K562 (cell line): ENCODE measurements around the gene ALDH16A1. TPM values are rescaled to one million over a fixed set of nuclear protein-coding genes. Genes with fewer than 3 reads are reported as not detected.

Experiments used
- ATAC-seq: fragments of 200-7000 bp; cut with Tn5 transposase; 3 replicates; pipeline ENCODE4 v1.9.1; 2020; ENCODE audit warnings: moderate library complexity
- BruUV-seq: library from RNA; stranded (reverse); fragments of 400-500 nt; replicated peaks from 2 replicates; lab custom pipeline; 2021; lab: Mats Ljungman, UMichigan
- CTCF ChIA-PET: fragments of 300-600 bp; formaldehyde crosslinking; extraction: SDS; loops from one replicate; lab custom pipeline; 2021; ENCODE audit warnings: low intra/inter-chr PET ratio; lab: Yijun Ruan, JAX
- POLR2A ChIA-PET: fragments of 300-600, 350-650 bp; sonication (Branson Sonifier 250); formaldehyde crosslinking; extraction: SDS; loops from one replicate; lab custom pipeline; 2021; ENCODE audit warnings: antibody characterized with exemption, inconsistent platforms; lab: Yijun Ruan, JAX
- DNase-seq, 4 experiments: peaks; one replicate each; pipeline versions ENCODE4 v3.0.0 to v3.0.0-alpha.2; 2011 to 2018; ENCODE audit warnings: low spot score in 3 of 4, mixed read lengths in 3 of 4; ENCODE audit errors: extremely low read depth in 1 of 4
- FAIRE-seq: peaks from 2 replicates; lab custom pipeline; 2011; peaks lifted over from hg19 to GRCh38; lab: Jason Lieb, UNC
- H2AFZ ChIP-seq: 2 replicates; pipeline ENCODE4 v1.6.0; 2011; ENCODE audit warnings: low read depth, low read length, control low read depth, inconsistent platforms
- H3K27ac ChIP-seq: fragments of 200-600 bp; 3 replicates; pipeline ENCODE4 v1.8.0; 2011; ENCODE audit warnings: low read depth, mild to moderate bottlenecking, control low read depth, inconsistent platforms, low read length, moderate library complexity, mixed read lengths; ENCODE audit errors: extremely low read depth
- H3K27me3 ChIP-seq, 2 experiments: fragments of 300-600 bp in 1 of 2; 2 replicates in 1 of 2; 3 replicates in 1 of 2; pipeline versions ENCODE4 v1.6.0 to v1.8.0; 2011; ENCODE audit warnings: inconsistent platforms in 2 of 2, low read length in 2 of 2, mild to moderate bottlenecking in 1 of 2, mixed read lengths in 1 of 2, moderate library complexity in 1 of 2; ENCODE audit not compliant: control insufficient read depth in 2 of 2, insufficient read depth in 2 of 2
- H3K36me3 ChIP-seq: fragments of 300-600 bp; 3 replicates; pipeline ENCODE4 v1.8.0; 2011; ENCODE audit warnings: mild to moderate bottlenecking, low read length, inconsistent platforms; ENCODE audit not compliant: control insufficient read depth, insufficient read depth
- H3K4me1 ChIP-seq, 2 experiments: fragments of 200-600 bp in 1 of 2; replicated peaks in 1 of 2; 2 replicates in 1 of 2; 3 replicates in 1 of 2; pipeline versions ENCODE4 v1.5.1 to v1.8.0; 2011; ENCODE audit warnings: inconsistent platforms in 2 of 2, low read length in 2 of 2, mild to moderate bottlenecking in 1 of 2, mixed read lengths in 1 of 2, moderate library complexity in 1 of 2; ENCODE audit not compliant: control insufficient read depth in 2 of 2, insufficient read depth in 2 of 2
- H3K4me2 ChIP-seq: 2 replicates; pipeline ENCODE4 v1.6.1; 2011; ENCODE audit warnings: low read length, control low read depth, inconsistent platforms, mixed read lengths; ENCODE audit not compliant: insufficient read depth
- H3K4me3 ChIP-seq: fragments of 200-600 bp; sonication (generic), shearing (Covaris generic); 2 replicates; pipeline ENCODE4 v1.5.1; 2016; ENCODE audit warnings: control low read depth, inconsistent platforms
- H3K79me2 ChIP-seq: fragments of 200-600 bp; 3 replicates; pipeline ENCODE4 v1.8.0; 2011; ENCODE audit warnings: low read length, inconsistent platforms; ENCODE audit not compliant: control insufficient read depth, insufficient read depth
- H3K9ac ChIP-seq, 2 experiments: 2 replicates each; pipeline versions ENCODE4 v1.6.0 to v1.6.1; 2011; ENCODE audit warnings: low read depth in 2 of 2, low read length in 2 of 2, control low read depth in 1 of 2, inconsistent platforms in 1 of 2, mild to moderate bottlenecking in 1 of 2, mixed read lengths in 1 of 2; ENCODE audit not compliant: insufficient read depth in 1 of 2
- H3K9me1 ChIP-seq: one replicate; pipeline ENCODE4 v1.6.0; 2011; ENCODE audit warnings: inconsistent platforms, mild to moderate bottlenecking, low read length, moderate library complexity; ENCODE audit not compliant: control insufficient read depth, insufficient read depth
- H3K9me3 ChIP-seq: replicated peaks from 2 replicates; pipeline ENCODE4 v1.5.1; 2011; ENCODE audit warnings: low read depth, low read length, inconsistent platforms; ENCODE audit not compliant: control insufficient read depth, insufficient read depth
- H4K20me1 ChIP-seq: replicated peaks from 2 replicates; pipeline ENCODE4 v1.6.1; 2011; ENCODE audit warnings: low read length, inconsistent platforms, mixed read lengths; ENCODE audit not compliant: control insufficient read depth, insufficient read depth
- EP400 ChIP-seq: fragments of 450-650 bp; IDR thresholded peaks from 2 replicates; pipeline ENCODE4 v1.6.1; 2017; ENCODE audit warnings: antibody characterized with exemption, mild to moderate bottlenecking, moderate library complexity
- FOXP4 ChIP-seq: sonication (generic); formaldehyde crosslinking; IDR thresholded peaks from 2 replicates; pipeline ENCODE4 v1.8.0; 2022; ENCODE audit warnings: mild to moderate bottlenecking, missing genetic modification reagents, borderline replicate concordance
- RBM14 ChIP-seq: fragments of 200-400 bp; formaldehyde crosslinking; IDR thresholded peaks from 2 replicates; pipeline ENCODE4 v1.6.1; 2018; ENCODE audit warnings: low read depth, mild to moderate bottlenecking, low read length, moderate library complexity, borderline replicate concordance; ENCODE audit not compliant: insufficient read depth
- XRCC3 ChIP-seq: fragments of 450-650 bp; IDR thresholded peaks from 2 replicates; pipeline ENCODE4 v1.6.1; 2017; ENCODE audit warnings: mild to moderate bottlenecking, moderate library complexity
- ZBTB33 ChIP-seq: sonication (generic); formaldehyde crosslinking; IDR thresholded peaks from 2 replicates; pipeline ENCODE4 v1.8.1; 2023; ENCODE audit warnings: mild to moderate bottlenecking, missing genetic modification reagents
- WGBS: fragments of 100-300 bp; shearing (Covaris generic); methylation state at CpG from one replicate; pipeline ENCODE4 v1.1.6; 2016; ENCODE audit warnings: low coverage, mixed read lengths; ENCODE audit not compliant: insufficient coverage; ENCODE audit errors: missing lambda C conversion rate; 5-methylcytosine and 5-hydroxymethylcytosine counted together
- in situ Hi-C: fragments of 300-500 bp; cut with MboI; formaldehyde crosslinking; loops from 4 replicates; pipeline ENCODE4 v1.15.0; 2018; ENCODE audit warnings: inconsistent platforms, mixed read lengths
- intact Hi-C: fragments of 100-400 bp; cut with micrococcal nuclease; formaldehyde crosslinking; loops from 2 replicates; pipeline ENCODE4 v1.14.2; 2022
- polyA plus RNA-seq, 8 experiments: library from polyadenylated mRNA; depleted of rRNA in 4 of 8; stranded (reverse) in 5 of 8; unstranded in 3 of 8; fragments of >200 nt; fragmentation: Nextera tagmentation in 2 of 8; fragmentation: Illumina TruSeq in 1 of 8; extraction: Ambion mirVana in 2 of 8; extraction: Trizol in 1 of 8; gene quantifications; 2 replicates each; pipeline versions ENCODE4 v1.2.1 to v1.2.3, GENCODE V29; 2011 to 2014; ENCODE audit warnings: inconsistent platforms in 1 of 8, missing spikeins in 1 of 8
- total RNA-seq, 7 experiments: library from RNA; depleted of rRNA in 6 of 7; stranded (reverse); fragments of >200 nt in 6 of 7; fragmentation: Illumina TruSeq in 2 of 7; extraction: Trizol in 2 of 7; gene quantifications; 2 replicates each; pipeline versions ENCODE4 v1.2.1 to v1.2.3, GENCODE V29; 2011 to 2021; ENCODE audit warnings: low replicate concordance in 1 of 7

The ALDH16A1 gene
- total and polyA plus RNA-seq, 9 of the 15 experiments (the other 6 are each of a cell fraction or from before 2014, with no cell fraction given), result 2.2 to 52.2 (median 7.6) TPM

GRCh38 chr19:49432141-49433073, 20.6 kb upstream of the ALDH16A1 start:
- no peak for ATAC-seq

More at GRCh38 chr19:49432141-49433073, 20.6 kb upstream of the ALDH16A1 start:
- Histone ChIP-seq H3K4me2 (no peak overlapping the region), H4K20me1 (no peaks in the 10 kb centered on the region), H3K4me1 (peaks cover 37 to 78% of the 10 kb centered on the region in 2 experiments), H3K36me3 (no peaks in the 10 kb centered on the region; the same call in 2 of the 3 replicates), H3K9me1 (no peaks in the 10 kb centered on the region), H3K27ac (no peak overlapping the region), H3K9ac (no peak overlapping the region), H3K4me3 (no peak overlapping the region), H2AFZ (no peak overlapping the region), H3K79me2 (peaks cover 9% of the 10 kb centered on the region), H3K9me3 (no peaks in the 10 kb centered on the region), H3K27me3 (no peaks in the 10 kb centered on the region)
- intact Hi-C loops (no loop called here), in situ Hi-C loops (no loop called here)
- 76% methylated on average over 45 of the region's 63 CpGs for WGBS
- no TSS peak for BruUV-seq
- ChIA-PET POLR2A (interaction anchor here (1.0 to 1.6 kb wide), 3 partner anchors 8 to 21 kb away, joined by 4 to 14 read pairs (median 5); partner anchors contain the start of gene SLC17A7), CTCF (no interaction called here)
- FAIRE-seq (no peak), DNase-seq (no peak)
- TF ChIP-seq EP400, result no peak
- 0 out of 2 replicates have a peak, but pooled peaks have one; percentile 54 for TF ChIP-seq RBM14
- TF ChIP-seq FOXP4 (CRISPR knock-in tag), result 0 out of 2 replicates have a peak, but pooled peaks have one; percentile 41
- peak; percentile 74; the same call in 1 of the 2 replicates for TF ChIP-seq ZBTB33 (CRISPR knock-in tag)
- no peak for TF ChIP-seq XRCC3
